OCI-LY7 (cell line): ENCODE results near the gene PFKFB4. TPM values are rescaled to one million over a fixed set of nuclear protein-coding genes. Genes with fewer than 3 reads are reported as not detected.

Experiments used
- BruUV-seq: library from RNA; stranded (reverse); fragments of 400-500 nt; replicated peaks from 2 replicates; lab custom pipeline; 2021; lab: Mats Ljungman, UMichigan
- CTCF ChIA-PET: fragments of 300-600 bp; sonication (Branson Sonifier 250); formaldehyde crosslinking; loops from one replicate; lab custom pipeline; 2022; ENCODE audit warnings: antibody characterized with exemption; ENCODE audit not compliant: unreplicated experiment; lab: Charles Lee
- POLR2A ChIA-PET: fragments of 300-600 bp; sonication (Branson Sonifier 250); formaldehyde crosslinking; loops from one replicate; lab custom pipeline; 2022; ENCODE audit warnings: antibody characterized with exemption; lab: Charles Lee
- DNase-seq: peaks from one replicate; pipeline ENCODE4 v3.0.0-alpha.2; 2015; ENCODE audit warnings: low spot score
- H2AFZ ChIP-seq: fragments of 200-600 bp; sonication (generic), shearing (Covaris generic); 2 replicates; pipeline ENCODE4 v1.6.1; 2014; ENCODE audit warnings: mild to moderate bottlenecking, antibody characterized with exemption, low read length, moderate library complexity
- H3K27ac ChIP-seq: fragments of 200-600 bp; sonication (generic); 2 replicates; pipeline ENCODE4 v1.5.1; 2014; ENCODE audit warnings: mixed run types, low read depth, mild to moderate bottlenecking, moderate library complexity, low read length, inconsistent platforms; ENCODE audit not compliant: poor library complexity, severe bottlenecking
- H3K36me3 ChIP-seq: fragments of 200-600 bp; sonication (generic); 2 replicates; pipeline ENCODE4 v1.6.1; 2014; ENCODE audit warnings: mild to moderate bottlenecking, antibody characterized with exemption, low read length, moderate library complexity, mixed read lengths; ENCODE audit not compliant: insufficient read depth
- H3K4me1 ChIP-seq: fragments of 200-600 bp; sonication (generic); 2 replicates; pipeline ENCODE4 v1.5.1; 2014; ENCODE audit warnings: mild to moderate bottlenecking, low read length; ENCODE audit not compliant: insufficient read depth, poor library complexity, severe bottlenecking
- H3K4me2 ChIP-seq: fragments of 200-600 bp; sonication (generic); 2 replicates; pipeline ENCODE4 v1.6.1; 2014; ENCODE audit warnings: mild to moderate bottlenecking, low read length
- H3K4me3 ChIP-seq: fragments of 200-600 bp; sonication (generic); 2 replicates; pipeline ENCODE4 v1.5.1; 2014; ENCODE audit warnings: mild to moderate bottlenecking, low read depth, low read length; ENCODE audit not compliant: poor library complexity, severe bottlenecking
- H3K79me2 ChIP-seq: fragments of 200-600 bp; sonication (generic); 2 replicates; pipeline ENCODE4 v1.6.1; 2016; ENCODE audit warnings: low read depth, mild to moderate bottlenecking, low read length, moderate library complexity, mixed read lengths; ENCODE audit not compliant: insufficient read depth
- H3K9me2 ChIP-seq: fragments of 200-600 bp; sonication (generic); 2 replicates; pipeline ENCODE4 v1.6.1; 2016; ENCODE audit warnings: mild to moderate bottlenecking, low read length, mixed read lengths; ENCODE audit not compliant: insufficient read depth
- H3K9me3 ChIP-seq: fragments of 200-600 bp; sonication (generic); 2 replicates; pipeline ENCODE4 v1.6.1; 2014; ENCODE audit warnings: mild to moderate bottlenecking, mixed run types, low read length, mixed read lengths
- H4K20me1 ChIP-seq: fragments of 200-600 bp; sonication (generic); 2 replicates; pipeline ENCODE4 v1.6.1; 2014; ENCODE audit warnings: mild to moderate bottlenecking, antibody characterized with exemption, low read length, moderate library complexity, mixed read lengths; ENCODE audit not compliant: insufficient read depth
- EZH2phosphoT487 ChIP-seq: fragments of 200-600 bp; sonication (generic); IDR thresholded peaks from 2 replicates; pipeline ENCODE4 v1.6.1; 2018; ENCODE audit warnings: low read depth, borderline replicate concordance, mild to moderate bottlenecking, mixed run types, antibody characterized with exemption, low read length, moderate library complexity, mixed read lengths
- intact Hi-C: fragments of 100-400 bp; cut with micrococcal nuclease; formaldehyde crosslinking; loops from one replicate; pipeline ENCODE4 v1.10.0; 2022; ENCODE audit not compliant: unreplicated experiment
- total RNA-seq, 2 experiments: library from RNA; depleted of rRNA in 1 of 2; stranded (reverse); fragments of >200 nt in 1 of 2; shearing (Covaris generic) in 1 of 2; gene quantifications; 2 replicates each; pipeline ENCODE4 v1.2.3, GENCODE V29; 2014 to 2022
- TF ChIP-seq, protein P1 (sequence below): fragments of 200-600 bp; sonication (generic); conservative IDR thresholded peaks from 2 replicates; pipeline ENCODE4 v1.5.1; 2014; ENCODE audit warnings: mild to moderate bottlenecking, antibody characterized with exemption, low read length, moderate library complexity, mixed read lengths

Gene PFKFB4
- total RNA-seq, 2 experiments from 2014 or later = 5.0 to 29.0 TPM

DNA sequence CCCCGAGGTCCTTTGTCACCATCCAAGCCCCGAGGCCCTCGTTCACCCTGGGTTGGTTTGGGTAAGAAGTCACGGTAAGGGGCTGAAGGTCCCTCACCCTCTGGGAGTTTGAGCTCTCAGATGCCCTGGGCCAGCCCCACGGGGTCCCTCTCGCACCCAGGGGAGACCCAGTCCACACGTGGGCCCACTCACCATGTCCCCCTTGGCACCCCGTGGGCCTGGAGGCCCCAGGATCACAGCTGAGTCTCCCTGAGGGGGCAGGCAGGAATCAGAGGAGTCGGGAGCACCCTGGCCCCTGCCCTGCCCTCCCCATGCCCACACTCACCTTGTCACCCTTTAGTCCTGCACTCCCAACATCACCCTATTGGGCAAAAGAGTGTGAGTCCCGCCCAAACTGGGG lies 12.8 kb upstream of the PFKFB4 start:
- Histone ChIP-seq H3K27ac (no peak overlapping the region), H3K9me2 (no peaks in the 10 kb centered on the region), H3K4me3 (no peak overlapping the region), H3K79me2 (no peaks in the 10 kb centered on the region), H4K20me1 (no peaks in the 10 kb centered on the region), H3K9me3 (no peaks in the 10 kb centered on the region), H3K4me2 (no peak overlapping the region), H3K4me1 (no peaks in the 10 kb centered on the region), H2AFZ (no peak overlapping the region), H3K36me3 (no peaks in the 10 kb centered on the region)
- DNase-seq = no peak
- CTCF ChIA-PET = no interaction called here
- TF ChIP-seq, protein P1, sequence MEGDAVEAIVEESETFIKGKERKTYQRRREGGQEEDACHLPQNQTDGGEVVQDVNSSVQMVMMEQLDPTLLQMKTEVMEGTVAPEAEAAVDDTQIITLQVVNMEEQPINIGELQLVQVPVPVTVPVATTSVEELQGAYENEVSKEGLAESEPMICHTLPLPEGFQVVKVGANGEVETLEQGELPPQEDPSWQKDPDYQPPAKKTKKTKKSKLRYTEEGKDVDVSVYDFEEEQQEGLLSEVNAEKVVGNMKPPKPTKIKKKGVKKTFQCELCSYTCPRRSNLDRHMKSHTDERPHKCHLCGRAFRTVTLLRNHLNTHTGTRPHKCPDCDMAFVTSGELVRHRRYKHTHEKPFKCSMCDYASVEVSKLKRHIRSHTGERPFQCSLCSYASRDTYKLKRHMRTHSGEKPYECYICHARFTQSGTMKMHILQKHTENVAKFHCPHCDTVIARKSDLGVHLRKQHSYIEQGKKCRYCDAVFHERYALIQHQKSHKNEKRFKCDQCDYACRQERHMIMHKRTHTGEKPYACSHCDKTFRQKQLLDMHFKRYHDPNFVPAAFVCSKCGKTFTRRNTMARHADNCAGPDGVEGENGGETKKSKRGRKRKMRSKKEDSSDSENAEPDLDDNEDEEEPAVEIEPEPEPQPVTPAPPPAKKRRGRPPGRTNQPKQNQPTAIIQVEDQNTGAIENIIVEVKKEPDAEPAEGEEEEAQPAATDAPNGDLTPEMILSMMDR = no peak
- TF ChIP-seq EZH2phosphoT487 = no peak
- POLR2A ChIA-PET = interaction anchor here (0.5 kb wide), 1 partner anchor 54 kb away, joined by 3 read pairs; no protein-coding TSS in a partner anchor
- intact Hi-C loops = no loop called here
- BruUV-seq = no TSS peak

DNA sequence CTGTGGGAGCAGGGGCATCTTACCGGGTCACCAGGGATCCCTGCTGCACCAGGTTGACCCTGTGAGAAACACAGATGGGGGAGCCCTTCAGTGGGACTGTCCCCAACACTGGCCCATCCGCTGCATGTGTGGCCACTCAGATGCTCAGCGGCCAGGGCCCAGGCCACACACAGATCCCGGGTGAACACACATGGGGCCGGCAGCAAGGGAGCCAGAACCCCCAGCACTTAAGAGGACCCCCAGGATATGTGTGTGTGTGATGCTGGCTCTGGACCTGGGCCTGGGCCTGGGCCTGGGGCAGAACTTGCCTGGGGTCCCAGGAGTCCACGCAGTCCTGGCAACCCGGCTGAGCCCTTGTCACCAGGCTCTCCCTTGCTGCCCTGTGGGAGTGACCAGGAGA lies 11.9 kb upstream of the PFKFB4 start:
- no peaks in the 10 kb centered on the region for H3K9me2 ChIP-seq
- H3K36me3 ChIP-seq = no peaks in the 10 kb centered on the region
- POLR2A ChIA-PET = no interaction called here
- H3K4me2 ChIP-seq = no peak overlapping the region
- intact Hi-C loops = no loop called here
- no peak overlapping the region for H2AFZ ChIP-seq
- H3K27ac ChIP-seq = no peak overlapping the region
- H4K20me1 ChIP-seq = no peaks in the 10 kb centered on the region
- no peaks in the 10 kb centered on the region for H3K4me1 ChIP-seq
- DNase-seq = no peak
- CTCF ChIA-PET = no interaction called here
- no peaks in the 10 kb centered on the region for H3K9me3 ChIP-seq
- TF ChIP-seq, protein P1 = no peak
- TF ChIP-seq EZH2phosphoT487 = no peak
- H3K4me3 ChIP-seq = no peak overlapping the region
- BruUV-seq = no TSS peak
- H3K79me2 ChIP-seq = no peaks in the 10 kb centered on the region

- no peaks in the 10 kb centered on the region for H4K20me1 ChIP-seq
- no peak overlapping the region for H3K4me2 ChIP-seq
- no peaks in the 10 kb centered on the region for H3K9me2 ChIP-seq
- TF ChIP-seq, protein P1 = no peak
- no peak for TF ChIP-seq EZH2phosphoT487
- H2AFZ ChIP-seq = no peak overlapping the region
- H3K27ac ChIP-seq = no peak overlapping the region
- no peaks in the 10 kb centered on the region for H3K79me2 ChIP-seq
- no peak overlapping the region for H3K4me3 ChIP-seq
- ChIA-PET POLR2A (interaction anchor here (0.6 to 0.7 kb wide), 2 partner anchors 15 to 186 kb away, joined by 3 read pairs; no protein-coding TSS in a partner anchor), CTCF (no interaction called here)
- no peaks in the 10 kb centered on the region for H3K4me1 ChIP-seq
- no peak for DNase-seq
- no TSS peak for BruUV-seq
- H3K36me3 ChIP-seq = no peaks in the 10 kb centered on the region
- intact Hi-C loops = no loop called here
- no peaks in the 10 kb centered on the region for H3K9me3 ChIP-seq
Measured at GRCh38 chr3:48567500-48567899, 10.9 kb upstream of the PFKFB4 start.
